ENCODE data around the gene FLRT2.

Gene FLRT2

DNA sequence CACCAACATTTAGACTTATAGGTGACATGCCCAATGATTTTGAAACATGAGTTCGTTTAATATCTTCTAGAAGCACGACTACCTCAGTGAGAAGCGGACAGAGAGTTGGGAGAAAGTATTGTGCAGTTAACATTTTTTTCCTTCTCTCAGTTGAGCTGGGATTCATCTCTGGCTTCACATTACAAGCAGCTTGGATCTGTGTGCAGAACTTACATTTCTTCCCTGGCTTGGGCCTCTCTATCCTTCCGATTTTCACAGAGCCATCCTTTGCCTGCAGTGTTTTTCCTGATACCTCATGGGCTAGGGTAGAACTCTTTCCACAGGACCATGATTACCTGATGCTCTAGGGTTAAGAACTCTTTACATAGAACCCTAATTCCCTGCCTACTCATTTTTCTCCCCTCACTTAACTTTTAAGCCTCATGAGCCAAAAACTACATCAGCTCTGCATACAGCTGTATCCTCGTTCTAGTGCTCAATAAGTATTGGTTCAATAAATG lies 86.5 kb downstream of the FLRT2 start:
- no peak overlapping the region for H3K27ac ChIP-seq
- TF ChIP-seq, protein P1, sequence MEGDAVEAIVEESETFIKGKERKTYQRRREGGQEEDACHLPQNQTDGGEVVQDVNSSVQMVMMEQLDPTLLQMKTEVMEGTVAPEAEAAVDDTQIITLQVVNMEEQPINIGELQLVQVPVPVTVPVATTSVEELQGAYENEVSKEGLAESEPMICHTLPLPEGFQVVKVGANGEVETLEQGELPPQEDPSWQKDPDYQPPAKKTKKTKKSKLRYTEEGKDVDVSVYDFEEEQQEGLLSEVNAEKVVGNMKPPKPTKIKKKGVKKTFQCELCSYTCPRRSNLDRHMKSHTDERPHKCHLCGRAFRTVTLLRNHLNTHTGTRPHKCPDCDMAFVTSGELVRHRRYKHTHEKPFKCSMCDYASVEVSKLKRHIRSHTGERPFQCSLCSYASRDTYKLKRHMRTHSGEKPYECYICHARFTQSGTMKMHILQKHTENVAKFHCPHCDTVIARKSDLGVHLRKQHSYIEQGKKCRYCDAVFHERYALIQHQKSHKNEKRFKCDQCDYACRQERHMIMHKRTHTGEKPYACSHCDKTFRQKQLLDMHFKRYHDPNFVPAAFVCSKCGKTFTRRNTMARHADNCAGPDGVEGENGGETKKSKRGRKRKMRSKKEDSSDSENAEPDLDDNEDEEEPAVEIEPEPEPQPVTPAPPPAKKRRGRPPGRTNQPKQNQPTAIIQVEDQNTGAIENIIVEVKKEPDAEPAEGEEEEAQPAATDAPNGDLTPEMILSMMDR (IDR thresholded peaks at IDR 0.05; ENCODE audit: low read depth, low read length), result no peak
- no peak overlapping the region for H3K4me3 ChIP-seq (ENCODE audit: low read depth, low read length)
- H3K27me3 ChIP-seq (ENCODE audit: insufficient read depth, low read depth, severe bottlenecking), result no peaks in the 10 kb centered on the region
- no peaks in the 10 kb centered on the region for H3K9me3 ChIP-seq (ENCODE audit: severe bottlenecking)
- no peak for DNase-seq
- H3K36me3 ChIP-seq, result no peaks in the 10 kb centered on the region

DNA sequence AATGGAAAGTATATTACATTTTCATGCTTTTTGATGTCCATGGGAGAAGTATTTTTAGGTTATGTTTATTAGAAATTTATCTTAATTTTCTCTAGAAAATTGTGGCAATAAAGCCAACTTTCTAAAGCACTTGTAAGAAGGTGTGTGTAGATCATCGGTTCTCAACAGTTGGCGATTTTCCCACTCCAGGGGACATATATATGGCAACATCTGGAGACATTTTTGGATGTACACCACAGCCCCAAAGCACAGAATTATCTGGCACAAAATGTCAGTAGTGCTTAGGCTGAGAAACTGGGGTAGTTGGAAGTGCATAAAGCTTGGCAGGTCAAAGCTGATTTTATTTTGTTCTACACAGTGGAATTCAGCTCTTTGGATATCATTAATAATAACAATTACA lies 86.9 kb downstream of the FLRT2 start:
- H3K27me3 ChIP-seq (ENCODE audit: insufficient read depth, low read depth, severe bottlenecking), result no peaks in the 10 kb centered on the region
- no peaks in the 10 kb centered on the region for H3K9me3 ChIP-seq (ENCODE audit: severe bottlenecking)
- H3K27ac ChIP-seq, result no peak overlapping the region
- TF ChIP-seq, protein P1 (IDR thresholded peaks at IDR 0.05; ENCODE audit: low read depth, low read length), result no peak
- no peak overlapping the region for H3K4me3 ChIP-seq (ENCODE audit: low read depth, low read length)
- H3K36me3 ChIP-seq, result no peaks in the 10 kb centered on the region
- no peak for DNase-seq

DNA sequence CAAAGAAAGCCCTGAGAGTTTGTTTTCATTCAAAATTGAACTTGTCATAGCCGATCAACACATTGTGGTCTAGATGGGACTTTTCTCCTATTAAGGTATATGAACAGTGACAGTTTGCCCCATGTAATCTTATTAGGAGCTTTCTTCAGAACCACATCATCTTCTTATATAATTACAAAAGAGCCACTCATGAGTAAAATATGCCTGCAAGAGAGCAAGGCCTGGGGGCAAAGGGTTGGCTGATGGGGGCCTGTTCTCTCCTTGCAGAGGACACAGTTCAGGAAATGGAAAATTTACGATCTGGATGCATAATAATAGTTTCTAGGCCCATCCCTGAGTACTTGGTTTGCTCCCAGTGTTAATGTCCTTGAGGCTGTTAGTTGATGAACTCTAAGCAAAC lies 87.8 kb downstream of the FLRT2 start:
- DNase-seq, result peak; percentile 12
- Histone ChIP-seq H3K27me3 (ENCODE audit: insufficient read depth, low read depth, severe bottlenecking) (no peaks in the 10 kb centered on the region), H3K4me3 (ENCODE audit: low read depth, low read length) (no peak overlapping the region), H3K9me3 (ENCODE audit: severe bottlenecking) (no peaks in the 10 kb centered on the region), H3K27ac (no peak overlapping the region), H3K36me3 (no peaks in the 10 kb centered on the region)
- TF ChIP-seq, protein P1 (IDR thresholded peaks at IDR 0.05; ENCODE audit: low read depth, low read length), result no peak

DNA sequence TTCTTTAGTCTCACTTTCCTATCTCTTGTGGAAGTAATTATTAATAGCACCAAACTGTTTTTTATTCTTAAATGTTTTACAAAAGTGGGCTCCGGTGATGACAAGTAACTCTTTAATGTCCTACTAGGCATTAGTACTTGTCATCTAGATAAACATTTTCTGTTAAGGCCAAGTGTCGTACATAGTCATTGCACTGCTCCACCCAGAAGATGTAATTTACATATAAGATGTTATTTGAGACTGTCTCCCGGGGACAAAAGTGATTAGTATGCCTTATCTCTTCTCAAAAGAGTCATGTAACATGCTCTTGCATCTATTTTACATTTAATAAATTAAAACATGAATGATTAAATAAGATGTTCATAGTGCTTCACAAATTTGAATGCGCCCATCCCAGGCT lies 88.4 kb downstream of the FLRT2 start:
- Histone ChIP-seq H3K27ac (no peak overlapping the region), H3K4me3 (ENCODE audit: low read depth, low read length) (no peak overlapping the region), H3K27me3 (ENCODE audit: insufficient read depth, low read depth, severe bottlenecking) (no peaks in the 10 kb centered on the region), H3K36me3 (no peaks in the 10 kb centered on the region), H3K9me3 (ENCODE audit: severe bottlenecking) (no peaks in the 10 kb centered on the region)
- no peak for DNase-seq
- TF ChIP-seq, protein P1 (IDR thresholded peaks at IDR 0.05; ENCODE audit: low read depth, low read length), result no peak

DNA sequence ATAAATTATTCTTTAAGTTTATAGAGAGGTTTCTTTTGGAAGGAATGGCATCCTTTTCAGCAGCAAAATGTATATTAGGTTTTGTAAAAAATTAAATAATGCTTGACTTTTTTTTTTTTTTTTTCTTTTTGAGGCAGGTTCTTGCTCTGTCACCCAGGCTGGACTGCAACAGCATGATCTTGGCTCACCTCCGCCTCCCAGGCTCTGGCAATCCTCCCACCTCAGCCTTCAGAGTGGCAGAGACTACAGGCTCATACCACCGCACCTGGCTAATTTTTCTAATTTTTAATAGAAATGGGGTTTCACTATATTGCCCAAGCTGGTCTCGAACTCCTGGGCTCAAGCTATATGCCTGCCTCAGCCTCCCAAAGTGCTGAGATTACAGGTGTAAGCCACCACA lies 89.0 kb downstream of the FLRT2 start:
- TF ChIP-seq, protein P1 (IDR thresholded peaks at IDR 0.05; ENCODE audit: low read depth, low read length), result no peak
- Histone ChIP-seq H3K27me3 (ENCODE audit: insufficient read depth, low read depth, severe bottlenecking) (no peaks in the 10 kb centered on the region), H3K36me3 (no peaks in the 10 kb centered on the region), H3K4me3 (ENCODE audit: low read depth, low read length) (no peak overlapping the region), H3K9me3 (ENCODE audit: severe bottlenecking) (no peaks in the 10 kb centered on the region), H3K27ac (no peak overlapping the region)
- no peak for DNase-seq

DNA sequence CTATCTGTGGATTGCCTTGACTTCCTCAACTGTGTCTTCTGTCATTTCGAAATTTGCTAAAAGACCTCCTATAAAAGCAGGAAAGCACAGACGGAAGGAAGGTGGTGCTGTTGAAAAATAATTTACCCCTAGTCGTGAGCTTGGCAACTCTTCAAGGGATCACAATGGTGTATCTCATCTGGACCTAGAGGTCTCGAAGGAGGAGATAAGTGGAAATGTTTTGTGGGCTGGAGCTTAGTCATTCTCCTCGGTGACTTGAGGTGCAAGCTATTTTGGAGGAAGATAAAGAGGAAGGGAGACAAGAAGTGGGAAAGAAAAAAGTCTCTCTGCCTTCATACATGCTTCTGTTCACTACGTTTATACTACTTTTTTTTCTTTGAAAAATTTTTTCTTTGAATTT lies 89.9 kb downstream of the FLRT2 start:
- TF ChIP-seq, protein P1 (IDR thresholded peaks at IDR 0.05; ENCODE audit: low read depth, low read length), result no peak
- H3K9me3 ChIP-seq (ENCODE audit: severe bottlenecking), result no peaks in the 10 kb centered on the region
- H3K4me3 ChIP-seq (ENCODE audit: low read depth, low read length), result no peak overlapping the region
- no peak for DNase-seq
- H3K27ac ChIP-seq, result no peak overlapping the region
- no peaks in the 10 kb centered on the region for H3K36me3 ChIP-seq
- no peaks in the 10 kb centered on the region for H3K27me3 ChIP-seq (ENCODE audit: insufficient read depth, low read depth, severe bottlenecking)
